Sigmoid colon (tissue), 7 donors: ENCODE results near the gene PCDHGA1. TPM values are rescaled to one million over a fixed set of nuclear protein-coding genes. Genes with fewer than 3 reads are reported as not detected.
A peak's percentile ranks its signal among the peaks of the same experiment; 100 is the strongest.

ENCODE experiments used
- DNase-seq: peaks from one replicate; pipeline ENCODE4 v3.0.0-alpha.2; 2019
- H3K27ac ChIP-seq, 4 donors: fragments of 200-600 bp; sonication (generic); one replicate each; pipeline ENCODE4 v1.5.1; 2016 to 2019; ENCODE audit warnings: mild to moderate bottlenecking in 1 of 4
- H3K27me3 ChIP-seq, 3 donors: fragments of 200-600 bp; sonication (generic); one replicate each; pipeline ENCODE4 v1.5.1; 2019; ENCODE audit warnings: mild to moderate bottlenecking in 1 of 3
- H3K36me3 ChIP-seq, 4 donors: fragments of 200-600 bp; sonication (generic); one replicate each; pipeline ENCODE4 v1.5.1; 2016 to 2019
- H3K4me1 ChIP-seq, 4 donors: fragments of 200-600 bp; sonication (generic); one replicate each; pipeline ENCODE4 v1.5.1; 2017 to 2019
- H3K4me3 ChIP-seq, 4 donors: fragments of 200-600 bp; sonication (generic); one replicate each; pipeline ENCODE4 v1.5.1; 2017 to 2019; ENCODE audit warnings: mild to moderate bottlenecking in 2 of 4, moderate library complexity in 1 of 4
- H3K9me3 ChIP-seq, 4 donors: fragments of 200-600 bp in 3 of 4; sonication (generic) in 3 of 4; one replicate each; pipeline versions ENCODE4 v1.5.1 to v1.6.1; 2013 to 2019
- EP300 ChIP-seq, 4 donors: sonication (generic); formaldehyde crosslinking; IDR thresholded peaks; one replicate each; pipeline ENCODE4 v1.6.1; 2017; ENCODE audit warnings: antibody characterized with exemption in 4 of 4
- POLR2A ChIP-seq, 2 donors: fragments of 450-650 bp; IDR thresholded peaks; one replicate each; pipeline ENCODE4 v1.6.1; 2016; ENCODE audit warnings: antibody characterized with exemption in 2 of 2, mild to moderate bottlenecking in 2 of 2, moderate library complexity in 2 of 2
- POLR2AphosphoS5 ChIP-seq, 4 donors: sonication (generic); formaldehyde crosslinking; IDR thresholded peaks; one replicate each; pipeline ENCODE4 v1.6.1; 2017; ENCODE audit warnings: antibody characterized with exemption in 4 of 4
- WGBS, 2 donors: extraction: QIAGEN DNeasy Blood & Tissue Kit; methylation state at CpG; one replicate each; pipeline ENCODE4 v1.1.7; 2013; 5-methylcytosine and 5-hydroxymethylcytosine counted together
- intact Hi-C: fragments of 100-400 bp; cut with DNase I; formaldehyde crosslinking; loops from one replicate; pipeline ENCODE4 v1.15.1; 2023
- polyA plus RNA-seq, 3 donors: library from polyadenylated mRNA; stranded (reverse); fragments of 200-250 nt; gene quantifications; one replicate each; pipeline ENCODE4 v1.2.3, GENCODE V29; 2013
- total RNA-seq, 4 donors: library from RNA; depleted of rRNA; stranded (reverse); fragments of >200 nt; gene quantifications; one replicate each; pipeline ENCODE4 v1.1.0, GENCODE V29; 2016
- TF ChIP-seq, protein P1 (sequence below), 4 experiments: fragments of 450-650 bp in 3 of 4; fragments of 200-600 bp in 1 of 4; IDR thresholded peaks; one replicate each; pipeline ENCODE4 v1.5.1; 2016 to 2019; ENCODE audit warnings: antibody characterized with exemption in 4 of 4, mild to moderate bottlenecking in 3 of 4, moderate library complexity in 2 of 4
- donor health status: healthy with polysubstance abuse.
- donor health status: Bipolar disorder and iron deficiency.
- donor health status: healthy.

Gene PCDHGA1
- total and polyA plus RNA-seq, 7 donors, result 0.26 to 1.4 (median 1.1) TPM; not detected in 2

DNA sequence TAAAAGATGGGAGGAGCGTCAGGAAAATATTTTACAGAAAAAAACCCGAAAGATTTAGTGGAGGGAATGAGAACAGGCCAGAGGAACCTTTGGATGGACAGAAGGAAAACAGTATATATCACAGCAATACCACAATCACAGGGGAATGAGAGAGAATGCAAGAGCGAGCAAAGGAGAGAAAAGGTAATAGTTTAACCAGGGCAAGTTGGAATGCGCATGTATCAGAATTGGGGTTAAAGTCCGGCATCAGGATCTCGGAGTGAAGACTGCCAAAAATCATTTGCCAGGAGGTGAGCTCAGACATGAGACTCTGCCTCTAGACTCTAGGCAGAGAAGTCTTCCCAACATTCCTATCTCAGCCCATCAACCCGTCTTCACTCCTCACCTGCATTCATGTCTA lies 195.3 kb downstream of the PCDHGA1 start:
- WGBS, 2 donors, result 26 to 63% methylated on average over 7 of the region's 7 CpGs
- Histone ChIP-seq H3K36me3 (peaks cover 0 to 25% (median 0%) of the 10 kb centered on the region in 4 donors), H3K27ac (peak overlapping the region; percentile 63 to 73 (median 68)), H3K4me1 (peaks cover 0 to 65% (median 37%) of the 10 kb centered on the region in 4 donors), H3K9me3 (no peaks in the 10 kb centered on the region), H3K27me3 (no peaks in the 10 kb centered on the region), H3K4me3 (no peak overlapping the region)
- DNase-seq, result no peak
- no peak for TF ChIP-seq POLR2A (IDR thresholded peaks at IDR 0.05)
- no peak for TF ChIP-seq POLR2AphosphoS5 (IDR thresholded peaks at IDR 0.05)
- TF ChIP-seq, protein P1, sequence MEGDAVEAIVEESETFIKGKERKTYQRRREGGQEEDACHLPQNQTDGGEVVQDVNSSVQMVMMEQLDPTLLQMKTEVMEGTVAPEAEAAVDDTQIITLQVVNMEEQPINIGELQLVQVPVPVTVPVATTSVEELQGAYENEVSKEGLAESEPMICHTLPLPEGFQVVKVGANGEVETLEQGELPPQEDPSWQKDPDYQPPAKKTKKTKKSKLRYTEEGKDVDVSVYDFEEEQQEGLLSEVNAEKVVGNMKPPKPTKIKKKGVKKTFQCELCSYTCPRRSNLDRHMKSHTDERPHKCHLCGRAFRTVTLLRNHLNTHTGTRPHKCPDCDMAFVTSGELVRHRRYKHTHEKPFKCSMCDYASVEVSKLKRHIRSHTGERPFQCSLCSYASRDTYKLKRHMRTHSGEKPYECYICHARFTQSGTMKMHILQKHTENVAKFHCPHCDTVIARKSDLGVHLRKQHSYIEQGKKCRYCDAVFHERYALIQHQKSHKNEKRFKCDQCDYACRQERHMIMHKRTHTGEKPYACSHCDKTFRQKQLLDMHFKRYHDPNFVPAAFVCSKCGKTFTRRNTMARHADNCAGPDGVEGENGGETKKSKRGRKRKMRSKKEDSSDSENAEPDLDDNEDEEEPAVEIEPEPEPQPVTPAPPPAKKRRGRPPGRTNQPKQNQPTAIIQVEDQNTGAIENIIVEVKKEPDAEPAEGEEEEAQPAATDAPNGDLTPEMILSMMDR (IDR thresholded peaks at IDR 0.05), result no peak
- TF ChIP-seq EP300 (IDR thresholded peaks at IDR 0.05), result no peak
- intact Hi-C loops, result loop anchor here (2.0 to 5.0 kb wide), 3 partner anchors 17 to 118 kb away; partner anchors contain the start of gene PCDHGB6

DNA sequence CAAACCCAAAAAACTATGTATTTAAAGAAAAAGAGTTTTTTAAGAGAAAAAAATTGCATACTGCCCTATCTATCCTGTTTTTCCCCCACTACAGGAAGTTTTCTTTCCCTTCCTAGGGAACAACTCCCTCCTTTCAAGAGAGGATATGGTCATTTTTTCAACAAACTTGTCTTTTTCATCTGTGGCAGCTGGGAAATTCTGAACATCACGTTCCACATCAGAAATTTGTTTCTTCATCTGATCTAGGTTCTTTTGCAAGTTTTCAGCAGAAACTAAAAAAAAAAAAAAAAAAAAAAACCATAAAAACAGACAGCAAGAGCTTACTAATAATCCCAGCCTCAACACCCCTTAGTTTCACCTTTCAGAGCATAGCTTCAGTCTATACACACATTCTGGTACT lies 197.1 kb downstream of the PCDHGA1 start:
- WGBS, 2 donors, result 72 to 80% methylated on average over 1 of the region's 1 CpG
- intact Hi-C loops, result loop anchor here (5.0 kb wide), 1 partner anchor 120 kb away; the partner anchor contains the start of gene PCDHGB6
- Histone ChIP-seq H3K27me3 (no peaks in the 10 kb centered on the region), H3K36me3 (peaks cover 0 to 30% (median 0%) of the 10 kb centered on the region in 4 donors), H3K4me1 (peaks cover 0 to 49% (median 29%) of the 10 kb centered on the region in 4 donors), H3K4me3 (no peak overlapping the region), H3K27ac (peak overlapping the region; percentile 60 to 84 (median 66)), H3K9me3 (no peaks in the 10 kb centered on the region)
- TF ChIP-seq, protein P1 (IDR thresholded peaks at IDR 0.05), result no peak
- TF ChIP-seq POLR2AphosphoS5 (IDR thresholded peaks at IDR 0.05) (peak in 1 of 4 donors; percentile 34), POLR2A (IDR thresholded peaks at IDR 0.05) (no peak)
- DNase-seq, result no peak

DNA sequence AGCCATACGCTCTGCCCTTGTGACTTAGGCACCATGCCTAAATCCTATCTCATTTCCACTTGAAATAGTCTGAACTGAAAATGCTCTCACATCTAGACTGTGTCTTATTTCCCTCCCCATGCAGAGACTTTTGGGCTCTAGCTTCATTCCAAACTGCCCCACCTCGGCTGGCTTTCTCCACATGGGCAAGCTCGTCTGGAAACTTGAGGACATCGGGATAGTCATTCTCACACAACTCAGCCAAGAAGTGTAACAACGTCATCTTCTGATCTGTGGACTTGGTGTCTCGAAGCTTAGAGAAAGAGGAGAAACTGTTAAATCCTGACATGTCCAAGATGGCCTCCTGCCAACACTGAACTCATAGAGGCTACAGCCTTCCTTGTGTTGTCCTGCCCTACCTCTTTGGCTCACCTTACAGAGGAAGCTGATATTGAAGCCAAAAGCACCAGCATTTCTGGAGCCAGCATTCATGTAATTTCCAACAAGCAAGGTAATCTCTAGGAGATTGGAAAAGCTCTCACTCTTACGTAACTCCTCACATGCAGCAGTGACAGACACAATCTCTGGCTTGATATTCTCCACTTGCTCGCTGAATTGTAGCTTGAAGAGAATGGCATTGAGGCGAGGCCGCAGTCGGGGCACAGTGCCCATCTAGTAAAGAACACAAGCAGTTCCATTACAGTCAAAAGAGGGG lies 198.1 kb downstream of the PCDHGA1 start:
- no peak overlapping the region for H3K4me3 ChIP-seq
- WGBS, 2 donors, result 80 to 92% methylated on average over 11 of the region's 11 CpGs
- peak overlapping the region; percentile 60 to 84 (median 66) for H3K27ac ChIP-seq
- H3K36me3 ChIP-seq, result peaks cover 0 to 35% (median 0%) of the 10 kb centered on the region in 4 donors
- H3K4me1 ChIP-seq, result peaks cover 0 to 45% (median 29%) of the 10 kb centered on the region in 4 donors
- H3K9me3 ChIP-seq, result no peaks in the 10 kb centered on the region
- TF ChIP-seq, protein P1 (IDR thresholded peaks at IDR 0.05), result no peak
- no peak for TF ChIP-seq POLR2A (IDR thresholded peaks at IDR 0.05)
- TF ChIP-seq EP300 (IDR thresholded peaks at IDR 0.05), result no peak
- TF ChIP-seq POLR2AphosphoS5 (IDR thresholded peaks at IDR 0.05), result peak in 2 of 4 donors; percentile 5 to 12
- DNase-seq, result peak; percentile 70
- intact Hi-C loops, result loop anchor here (5.0 kb wide), 1 partner anchor 121 kb away; the partner anchor contains the start of gene PCDHGB6
- H3K27me3 ChIP-seq, result no peaks in the 10 kb centered on the region

DNA sequence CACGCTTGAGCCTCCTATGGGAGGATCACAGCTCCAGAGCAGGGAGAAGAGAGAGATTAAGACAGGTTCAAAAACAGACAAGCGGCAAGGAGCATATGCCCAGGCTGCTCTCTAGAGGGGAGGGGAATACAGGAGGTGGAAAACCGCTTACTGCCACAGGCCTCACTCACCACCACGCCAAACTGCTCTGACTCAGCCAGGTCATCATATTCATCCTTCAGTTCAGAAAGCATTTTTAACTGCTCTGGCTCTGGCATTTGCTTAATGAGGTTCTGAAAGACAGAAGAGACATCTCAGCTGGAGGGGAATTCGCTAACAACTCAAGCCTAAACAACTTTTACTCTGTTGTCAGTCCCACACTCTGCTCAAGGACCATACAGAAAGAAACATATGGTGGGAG lies 198.7 kb downstream of the PCDHGA1 start:
- intact Hi-C loops, result loop anchor here (5.0 kb wide), 1 partner anchor 122 kb away; the partner anchor contains the start of gene PCDHGB6
- WGBS, 2 donors, result 82 to 89% methylated on average over 5 of the region's 5 CpGs
- Histone ChIP-seq H3K36me3 (peaks cover 0 to 35% (median 0%) of the 10 kb centered on the region in 4 donors), H3K9me3 (no peaks in the 10 kb centered on the region), H3K27ac (peak overlapping the region; percentile 60 to 84 (median 66)), H3K4me1 (peaks cover 0 to 40% (median 28%) of the 10 kb centered on the region in 4 donors), H3K27me3 (no peaks in the 10 kb centered on the region), H3K4me3 (no peak overlapping the region)
- DNase-seq, result no peak
- TF ChIP-seq POLR2A (IDR thresholded peaks at IDR 0.05) (no peak), POLR2AphosphoS5 (IDR thresholded peaks at IDR 0.05) (no peak), EP300 (IDR thresholded peaks at IDR 0.05) (no peak)
- TF ChIP-seq, protein P1 (IDR thresholded peaks at IDR 0.05), result no peak
